Stimulated activated CD4-positive, alpha-beta T cell treated with anti-CD3 and anti-CD28 coated beads, Interleukin-12 subunit alpha, Interleukin-12 subunit beta, amount 100 ng/mL, for 24 hours (primary cell): Measurements from ENCODE around the gene PTPRD.

ENCODE experiments used
- DNase-seq, 2 experiments: peaks; one replicate each; pipeline ENCODE4 v3.0.0-alpha.2; 2020; ENCODE audit warnings: low read depth in 2 of 2

The PTPRD gene

GRCh38 chr9:8531826-8532415 lies 2080.9 kb downstream of the PTPRD start:
- DNase-seq: no peak

GRCh38 chr9:8521112-8521511 lies 2091.7 kb downstream of the PTPRD start:
- DNase-seq: no peak

GRCh38 chr9:8515748-8516147 lies 2097.1 kb downstream of the PTPRD start:
- no peak for DNase-seq

GRCh38 chr9:8514760-8515159 lies 2098.0 kb downstream of the PTPRD start:
- DNase-seq: no peak

- no peak for DNase-seq
Measured at GRCh38 chr9:8508671-8509290, 2104.0 kb downstream of the PTPRD start.

- DNase-seq: no peak
Measured at GRCh38 chr9:8494571-8494970, 2118.2 kb downstream of the PTPRD start.

GRCh38 chr9:8492679-8493078 lies 2120.1 kb downstream of the PTPRD start:
- DNase-seq: no peak

- no peak for DNase-seq
Measured at GRCh38 chr9:8492024-8492423, 2120.8 kb downstream of the PTPRD start.

- DNase-seq: no peak
Measured at GRCh38 chr9:8491563-8491962, 2121.2 kb downstream of the PTPRD start.

- no peak for DNase-seq
Measured at GRCh38 chr9:8489835-8490234, 2123.0 kb downstream of the PTPRD start.

GRCh38 chr9:8486095-8486494 lies 2126.7 kb downstream of the PTPRD start:
- no peak for DNase-seq

GRCh38 chr9:8484597-8485191 lies 2128.1 kb downstream of the PTPRD start:
- DNase-seq: no peak

GRCh38 chr9:8477450-8477849 lies 2135.4 kb downstream of the PTPRD start:
- no peak for DNase-seq

- no peak for DNase-seq
Measured at GRCh38 chr9:8474937-8475336, 2137.9 kb downstream of the PTPRD start.

- no peak for DNase-seq
Measured at GRCh38 chr9:8473244-8474020, 2139.4 kb downstream of the PTPRD start.

GRCh38 chr9:8468045-8468637 lies 2144.7 kb downstream of the PTPRD start:
- no peak for DNase-seq

- DNase-seq: no peak
Measured at GRCh38 chr9:8457816-8458215, 2155.0 kb downstream of the PTPRD start.

- DNase-seq: no peak
Measured at GRCh38 chr9:8457055-8457454, 2155.7 kb downstream of the PTPRD start.

GRCh38 chr9:8456344-8456743 lies 2156.5 kb downstream of the PTPRD start:
- DNase-seq: no peak

- no peak for DNase-seq
Measured at GRCh38 chr9:8450810-8451545, 2161.8 kb downstream of the PTPRD start.

- DNase-seq: no peak
Measured at GRCh38 chr9:8448226-8448625, 2164.6 kb downstream of the PTPRD start.

- DNase-seq: no peak
Measured at GRCh38 chr9:8447601-8448000, 2165.2 kb downstream of the PTPRD start.
